Right lobe of liver (tissue), 4 donors: Measurements from ENCODE around the gene ALS2.

Source experiments
- POLR2A ChIP-seq: fragments of 450-650 bp; IDR thresholded peaks from one replicate; pipeline ENCODE4 v1.6.1; 2017; ENCODE audit warnings: antibody characterized with exemption, mild to moderate bottlenecking
- TF ChIP-seq, protein P1 (sequence below), 4 donors: fragments of 200-600 bp in 3 of 4; fragments of 450-650 bp in 1 of 4; IDR thresholded peaks; one replicate each; pipeline versions ENCODE4 v1.5.1 to v1.8.0; 2016 to 2022; ENCODE audit warnings: antibody characterized with exemption in 4 of 4, mild to moderate bottlenecking in 2 of 4
- donor health status: DM: no; HTN: no; CAD: no.
- donor health status: DM: no; HTN: no; CAD: no.
- donor health status: DM: no; HTN: yes; CAD: no.

DNA sequence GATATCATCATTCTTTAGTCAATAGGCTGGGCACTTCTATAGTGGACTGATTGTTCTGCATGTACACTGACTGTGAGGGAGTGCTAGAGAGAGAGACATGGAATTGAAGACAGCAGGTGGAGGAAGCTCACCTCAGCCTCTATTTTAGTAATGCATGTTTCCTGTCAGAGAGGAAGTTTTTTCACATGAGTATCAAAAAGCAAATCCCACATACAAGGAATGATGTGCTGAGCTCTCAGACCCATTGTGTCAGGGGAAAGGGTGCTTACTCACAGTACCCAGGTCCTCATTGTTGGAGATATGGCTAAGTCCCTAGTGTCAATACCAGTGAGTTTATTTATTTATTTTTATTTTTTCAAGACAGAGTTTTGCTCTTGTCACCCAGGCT, 15.7 kb upstream of the ALS2 start:
- no peak for TF ChIP-seq POLR2A
- TF ChIP-seq, protein P1, sequence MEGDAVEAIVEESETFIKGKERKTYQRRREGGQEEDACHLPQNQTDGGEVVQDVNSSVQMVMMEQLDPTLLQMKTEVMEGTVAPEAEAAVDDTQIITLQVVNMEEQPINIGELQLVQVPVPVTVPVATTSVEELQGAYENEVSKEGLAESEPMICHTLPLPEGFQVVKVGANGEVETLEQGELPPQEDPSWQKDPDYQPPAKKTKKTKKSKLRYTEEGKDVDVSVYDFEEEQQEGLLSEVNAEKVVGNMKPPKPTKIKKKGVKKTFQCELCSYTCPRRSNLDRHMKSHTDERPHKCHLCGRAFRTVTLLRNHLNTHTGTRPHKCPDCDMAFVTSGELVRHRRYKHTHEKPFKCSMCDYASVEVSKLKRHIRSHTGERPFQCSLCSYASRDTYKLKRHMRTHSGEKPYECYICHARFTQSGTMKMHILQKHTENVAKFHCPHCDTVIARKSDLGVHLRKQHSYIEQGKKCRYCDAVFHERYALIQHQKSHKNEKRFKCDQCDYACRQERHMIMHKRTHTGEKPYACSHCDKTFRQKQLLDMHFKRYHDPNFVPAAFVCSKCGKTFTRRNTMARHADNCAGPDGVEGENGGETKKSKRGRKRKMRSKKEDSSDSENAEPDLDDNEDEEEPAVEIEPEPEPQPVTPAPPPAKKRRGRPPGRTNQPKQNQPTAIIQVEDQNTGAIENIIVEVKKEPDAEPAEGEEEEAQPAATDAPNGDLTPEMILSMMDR (IDR thresholded peaks at IDR 0.05): no peak
